ENCODE measurements around the gene CCL25. TPM values are rescaled to one million over a fixed set of nuclear protein-coding genes. Genes with fewer than 3 reads are reported as not detected.

Gene CCL25
- total and polyA plus RNA-seq, 3 donors from 2014 or later: 0.47 to 1.7 TPM; not detected in 1

- Histone ChIP-seq H3K27me3 (no peaks in the 10 kb centered on the region), H3K36me3 (ENCODE audit: low read depth, missing control alignments) (no peaks in the 10 kb centered on the region), H3K4me1 (no peaks in the 10 kb centered on the region), H3K27ac (no peak overlapping the region), H3K4me3 (peak overlapping the region; percentile 33 to 40), H3K9me3 (no peaks in the 10 kb centered on the region)
- DNase-seq: peak; percentile 94
- TF ChIP-seq POLR2A (IDR thresholded peaks at IDR 0.05): no peak
- TF ChIP-seq CTCF (IDR thresholded peaks at IDR 0.05): no peak
- intact Hi-C loops (cut with DNase I; ENCODE audit: low total_unique reads): no loop called here
- WGBS, 2 donors: 8 to 10% methylated on average over 20 to 42 of the region's 49 CpGs
Observed at GRCh38 chr19:8050274-8051096, 2.1 kb upstream of the CCL25 start.

GRCh38 chr19:8054169-8054568, 1.6 kb downstream of the CCL25 start:
- Histone ChIP-seq H3K4me1 (no peaks in the 10 kb centered on the region), H3K9me3 (no peaks in the 10 kb centered on the region), H3K36me3 (ENCODE audit: low read depth, missing control alignments) (no peaks in the 10 kb centered on the region), H3K27me3 (no peaks in the 10 kb centered on the region), H3K4me3 (no peak overlapping the region), H3K27ac (no peak overlapping the region)
- TF ChIP-seq POLR2A (IDR thresholded peaks at IDR 0.05) (no peak), CTCF (IDR thresholded peaks at IDR 0.05) (no peak)
- intact Hi-C loops (cut with DNase I; ENCODE audit: low total_unique reads): no loop called here
- 62 to 70% methylated on average over 1 to 9 of the region's 9 CpGs for WGBS, 2 donors
- DNase-seq: no peak

DNA sequence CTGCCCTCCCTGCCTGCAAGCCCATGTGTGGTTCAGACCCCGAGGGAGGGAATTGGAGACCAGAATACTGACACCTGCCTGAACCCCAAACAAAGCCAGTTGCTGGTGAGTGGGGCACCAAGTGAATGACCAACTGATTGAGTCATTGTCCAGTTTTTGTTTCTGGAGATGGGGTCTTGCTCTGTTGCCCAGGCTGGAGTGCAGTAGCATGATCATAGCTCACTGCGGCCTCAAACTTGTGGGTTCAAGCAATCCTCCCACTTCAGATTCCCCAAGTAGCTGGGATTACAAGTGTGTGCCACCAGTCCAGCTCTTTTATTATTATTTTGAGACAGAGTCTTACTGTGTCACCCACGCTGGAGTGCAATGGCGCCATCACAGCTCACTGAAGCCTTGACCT, 4.0 kb downstream of the CCL25 start:
- intact Hi-C loops (cut with DNase I; ENCODE audit: low total_unique reads): no loop called here
- WGBS, 2 donors: 90 to 98% methylated on average over 4 of the region's 4 CpGs
- Histone ChIP-seq H3K4me1 (no peaks in the 10 kb centered on the region), H3K4me3 (no peak overlapping the region), H3K36me3 (ENCODE audit: low read depth, missing control alignments) (no peaks in the 10 kb centered on the region), H3K27ac (no peak overlapping the region), H3K9me3 (no peaks in the 10 kb centered on the region), H3K27me3 (no peaks in the 10 kb centered on the region)
- DNase-seq: no peak
- no peak for TF ChIP-seq CTCF (IDR thresholded peaks at IDR 0.05)
- TF ChIP-seq POLR2A (IDR thresholded peaks at IDR 0.05): no peak

GRCh38 chr19:8057545-8058270, 5.1 kb downstream of the CCL25 start:
- no peaks in the 10 kb centered on the region for H3K27me3 ChIP-seq
- WGBS, 2 donors: 83 to 88% methylated on average over 7 of the region's 7 CpGs
- intact Hi-C loops (cut with DNase I; ENCODE audit: low total_unique reads): no loop called here
- TF ChIP-seq CTCF (IDR thresholded peaks at IDR 0.05) (no peak), POLR2A (IDR thresholded peaks at IDR 0.05) (no peak)
- H3K4me1 ChIP-seq: no peaks in the 10 kb centered on the region
- no peaks in the 10 kb centered on the region for H3K9me3 ChIP-seq
- no peak overlapping the region for H3K4me3 ChIP-seq
- no peaks in the 10 kb centered on the region for H3K36me3 ChIP-seq (ENCODE audit: low read depth, missing control alignments)
- DNase-seq: no peak
- H3K27ac ChIP-seq: no peak overlapping the region
